Smooth muscle cell of the umbilical artery (primary cell): ENCODE results near the gene TUBA1A. TPM values are rescaled to one million over a fixed set of nuclear protein-coding genes. Genes with fewer than 3 reads are reported as not detected.

ENCODE experiments used
- total RNA-seq: library from RNA; depleted of rRNA; stranded (reverse); fragments of >200 nt; gene quantifications from 2 replicates; pipeline ENCODE4 v1.2.3, GENCODE V29; 2014

TUBA1A gene
- total RNA-seq: 341 and 811 TPM in 2 replicates

GRCh38 chr12:49188916-49189367 lies at the start of gene TUBA1A:
TSS of gene TUBA1A (minus strand) at chr12:49189080. CDS start at chr12:49188979, 101 bp downstream.

Other genes with a start within 250 kb of the TUBA1A start
- gene ARF3, start 231.6 kb downstream of the TUBA1A start, total RNA-seq: 31.2 and 52.1 TPM in 2 replicates
- gene WNT10B, start 217.3 kb downstream of the TUBA1A start, total RNA-seq: 0.28 TPM in 1 of 2 replicates, not detected in the other
- not detected in 2 replicates for gene WNT1, start 210.8 kb downstream of the TUBA1A start, total RNA-seq
- under 0.01 and 0.18 TPM in 2 replicates for gene DDN, start 189.7 kb downstream of the TUBA1A start, total RNA-seq
- gene PRKAG1, start 170.3 kb downstream of the TUBA1A start, total RNA-seq: 59.7 and 62.7 TPM in 2 replicates
- 38.0 and 105 TPM in 2 replicates for gene KMT2D, start 128.3 kb downstream of the TUBA1A start, total RNA-seq
- gene RHEBL1, start 119.1 kb downstream of the TUBA1A start, total RNA-seq: 0.30 and 0.55 TPM in 2 replicates
- gene DHH, start 94.3 kb downstream of the TUBA1A start, total RNA-seq: 0.05 TPM in 1 of 2 replicates, not detected in the other
- 37.6 and 56.4 TPM in 2 replicates for gene LMBR1L, start 78.2 kb downstream of the TUBA1A start, total RNA-seq
- gene TUBA1B, start 57.7 kb downstream of the TUBA1A start, total RNA-seq: 515 and 1,601 TPM in 2 replicates
- gene TUBA1C, start 76.0 kb upstream of the TUBA1A start, total RNA-seq: 159 and 508 TPM in 2 replicates
- not detected in 2 replicates for gene PRPH, start 106.1 kb upstream of the TUBA1A start, total RNA-seq
- gene TROAP, start 134.2 kb upstream of the TUBA1A start, total RNA-seq: 0.89 and 5.0 TPM in 2 replicates
- 0.14 TPM in 1 of 2 replicates, not detected in the other for gene C1QL4, start 148.1 kb upstream of the TUBA1A start, total RNA-seq
- 0.83 and 1.2 TPM in 2 replicates for gene DNAJC22, start 157.8 kb upstream of the TUBA1A start, total RNA-seq
- 30.0 and 65.8 TPM in 2 replicates for gene SPATS2, start 178.4 kb upstream of the TUBA1A start, total RNA-seq